GM10248 (cell line): ENCODE data around the gene SARM1.

Experiments used
- CTCF ChIA-PET: fragments of 300-600 bp; sonication (Branson Sonifier 250); formaldehyde crosslinking; extraction: SDS; loops from one replicate; lab custom pipeline; 2021; ENCODE audit warnings: antibody characterized with exemption; lab: Yijun Ruan, JAX
- POLR2A ChIA-PET: fragments of 350-650 bp; sonication (Branson Sonifier 250); formaldehyde crosslinking; extraction: SDS; loops from one replicate; lab custom pipeline; 2020; ENCODE audit warnings: antibody characterized with exemption; lab: Yijun Ruan, JAX
- DNase-seq: peaks from one replicate; pipeline ENCODE4 v3.0.0; 2012; ENCODE audit errors: extremely low spot score
- TF ChIP-seq, protein P1 (sequence below): IDR thresholded peaks from 2 replicates; pipeline ENCODE4 v1.5.1; 2012; ENCODE audit warnings: mild to moderate bottlenecking, low read depth; ENCODE audit errors: extremely low read depth, missing control alignments, control extremely low read depth

SARM1 gene

DNA sequence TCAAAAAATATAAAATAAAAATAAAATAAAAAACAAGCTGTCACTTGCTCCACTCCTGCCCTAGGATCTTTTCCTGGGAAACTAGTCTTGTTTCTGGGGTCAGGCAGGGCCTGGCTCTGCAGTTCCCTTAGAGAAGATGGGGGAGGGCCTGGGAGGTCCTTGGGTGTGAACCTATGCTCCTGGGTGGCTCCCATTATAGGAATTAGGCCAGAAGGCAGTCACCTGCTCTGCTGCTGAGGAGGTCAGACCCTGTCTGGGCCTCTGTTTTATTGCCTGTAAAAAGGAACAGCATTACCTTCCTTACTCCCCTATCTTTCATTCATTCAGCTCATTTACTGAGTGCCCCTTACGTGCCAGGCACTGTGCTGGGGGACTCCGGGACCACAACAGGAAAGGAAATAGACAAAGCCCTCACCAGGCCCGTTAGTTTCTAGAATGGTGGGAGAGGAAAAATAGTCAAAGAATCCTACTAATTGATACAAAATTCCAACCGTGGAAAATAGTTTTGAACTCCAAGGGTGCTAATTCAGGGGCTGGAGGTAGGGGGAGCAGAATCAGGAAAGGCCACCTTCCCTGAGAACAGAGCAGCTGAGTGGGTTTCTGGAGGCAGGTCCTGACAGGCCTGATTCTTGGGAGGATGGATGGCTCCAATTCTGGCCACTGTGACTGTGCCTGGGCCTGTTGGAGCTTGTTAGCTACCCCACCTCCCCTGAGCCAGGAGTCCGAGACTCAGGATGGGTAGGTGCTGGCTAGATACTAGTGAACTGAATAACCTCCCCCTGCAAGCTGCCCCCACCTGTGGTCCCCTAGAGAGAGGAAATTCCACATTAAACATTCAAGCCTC lies 35.9 kb downstream of the SARM1 start:
- CTCF ChIA-PET, result interaction anchor here (1.1 to 3.3 kb wide), 3 partner anchors 10 to 168 kb away, joined by 3 to 31 read pairs (median 3); no protein-coding TSS in a partner anchor
- POLR2A ChIA-PET, result interaction anchor here (0.6 kb wide), 1 partner anchor 424 kb away, joined by 3 read pairs; no protein-coding TSS in a partner anchor
- TF ChIP-seq, protein P1, sequence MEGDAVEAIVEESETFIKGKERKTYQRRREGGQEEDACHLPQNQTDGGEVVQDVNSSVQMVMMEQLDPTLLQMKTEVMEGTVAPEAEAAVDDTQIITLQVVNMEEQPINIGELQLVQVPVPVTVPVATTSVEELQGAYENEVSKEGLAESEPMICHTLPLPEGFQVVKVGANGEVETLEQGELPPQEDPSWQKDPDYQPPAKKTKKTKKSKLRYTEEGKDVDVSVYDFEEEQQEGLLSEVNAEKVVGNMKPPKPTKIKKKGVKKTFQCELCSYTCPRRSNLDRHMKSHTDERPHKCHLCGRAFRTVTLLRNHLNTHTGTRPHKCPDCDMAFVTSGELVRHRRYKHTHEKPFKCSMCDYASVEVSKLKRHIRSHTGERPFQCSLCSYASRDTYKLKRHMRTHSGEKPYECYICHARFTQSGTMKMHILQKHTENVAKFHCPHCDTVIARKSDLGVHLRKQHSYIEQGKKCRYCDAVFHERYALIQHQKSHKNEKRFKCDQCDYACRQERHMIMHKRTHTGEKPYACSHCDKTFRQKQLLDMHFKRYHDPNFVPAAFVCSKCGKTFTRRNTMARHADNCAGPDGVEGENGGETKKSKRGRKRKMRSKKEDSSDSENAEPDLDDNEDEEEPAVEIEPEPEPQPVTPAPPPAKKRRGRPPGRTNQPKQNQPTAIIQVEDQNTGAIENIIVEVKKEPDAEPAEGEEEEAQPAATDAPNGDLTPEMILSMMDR, result no peak
- no peak for DNase-seq

DNA sequence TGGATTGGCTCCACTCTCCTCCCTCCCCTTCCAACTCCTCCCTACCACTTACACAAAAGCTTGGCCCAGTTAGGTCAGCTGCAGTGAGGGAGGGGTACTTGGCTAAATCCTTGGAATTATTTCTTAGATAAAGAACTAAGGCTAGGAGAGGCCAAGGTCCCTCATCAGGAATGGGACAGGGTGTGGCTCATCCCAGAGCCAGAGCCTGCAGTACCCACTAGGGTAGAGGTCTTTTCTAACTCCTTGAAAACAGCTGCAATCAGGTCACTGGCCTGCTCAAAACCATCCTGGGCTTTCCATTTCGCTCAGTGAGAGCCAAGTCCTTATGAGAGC lies 36.4 kb downstream of the SARM1 start:
- ChIA-PET CTCF (interaction anchor here (1.1 to 3.3 kb wide), 2 partner anchors 9 to 168 kb away, joined by 3 to 31 read pairs; no protein-coding TSS in a partner anchor), POLR2A (interaction anchor here (0.6 kb wide), 1 partner anchor 425 kb away, joined by 3 read pairs; no protein-coding TSS in a partner anchor)
- DNase-seq, result no peak
- TF ChIP-seq, protein P1, result no peak

DNA sequence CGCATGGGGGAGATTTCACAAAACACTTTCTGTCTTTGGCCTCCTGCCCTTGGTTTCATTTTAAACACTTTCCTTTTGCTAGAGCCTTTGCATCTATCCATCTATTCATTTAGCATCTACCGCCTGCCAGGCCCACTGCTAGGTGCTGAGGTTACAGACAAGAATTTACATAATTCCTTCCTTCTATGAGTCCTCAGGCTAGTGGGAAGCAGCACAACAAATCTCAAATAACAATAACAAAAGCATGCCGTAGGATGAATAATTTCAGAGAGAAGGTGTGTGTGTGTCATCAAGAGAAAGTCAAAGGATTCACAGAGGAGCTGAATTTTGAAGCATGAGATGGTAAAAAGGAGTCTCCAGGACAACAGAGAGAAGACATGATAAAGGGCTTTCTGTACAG lies 40.6 kb downstream of the SARM1 start:
- ChIA-PET POLR2A (no interaction called here), CTCF (no interaction called here)
- no peak for DNase-seq
- TF ChIP-seq, protein P1, result no peak

DNA sequence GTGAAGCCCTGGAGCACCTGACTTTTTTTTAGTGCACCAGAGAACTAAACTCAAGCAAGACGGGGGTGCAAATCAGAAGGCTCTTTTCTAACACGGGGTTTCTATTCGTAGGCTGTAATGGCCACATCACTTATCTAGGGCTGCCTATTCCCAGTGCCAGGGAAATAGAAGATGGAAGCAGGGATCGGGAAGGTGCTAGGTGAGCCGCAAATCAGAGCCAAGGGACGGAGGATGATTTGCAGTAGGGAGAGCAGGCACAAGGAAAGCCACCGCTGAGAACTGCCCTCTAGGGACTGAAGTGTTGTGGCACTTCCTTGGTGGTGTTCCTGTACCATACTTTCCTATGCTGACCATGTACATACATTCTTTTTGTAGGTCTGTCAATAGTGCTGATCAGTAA lies 42.3 kb downstream of the SARM1 start:
- POLR2A ChIA-PET, result no interaction called here
- no peak for DNase-seq
- TF ChIP-seq, protein P1, result no peak
- CTCF ChIA-PET, result no interaction called here

DNA sequence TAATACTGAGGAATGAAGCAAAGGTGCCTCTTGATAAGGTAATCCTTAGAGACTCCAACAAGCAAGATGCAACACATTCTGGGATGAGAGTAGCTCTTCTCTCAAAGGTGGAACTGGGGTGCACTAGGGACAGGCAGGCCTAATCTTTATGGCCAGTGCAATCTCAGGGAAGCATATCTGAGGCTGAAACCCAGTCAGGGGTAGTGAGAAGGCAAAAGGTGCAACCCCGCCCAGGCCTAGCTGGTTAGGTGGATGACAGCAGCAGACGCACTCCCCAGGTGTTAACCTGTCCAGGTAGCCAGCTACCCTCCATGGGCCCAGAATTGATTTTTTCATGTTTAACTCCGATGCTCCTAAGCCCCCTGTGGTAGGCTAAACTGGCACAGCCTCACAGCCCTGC lies 44.4 kb downstream of the SARM1 start:
- CTCF ChIA-PET, result interaction anchor here (0.7 to 4.9 kb wide), 31 partner anchors 8 to 610 kb away, joined by 3 to 37 read pairs (median 5); partner anchors contain the start of genes SLC46A1, TNFAIP1 and VTN
- POLR2A ChIA-PET, result no interaction called here
- TF ChIP-seq, protein P1, result no peak

DNA sequence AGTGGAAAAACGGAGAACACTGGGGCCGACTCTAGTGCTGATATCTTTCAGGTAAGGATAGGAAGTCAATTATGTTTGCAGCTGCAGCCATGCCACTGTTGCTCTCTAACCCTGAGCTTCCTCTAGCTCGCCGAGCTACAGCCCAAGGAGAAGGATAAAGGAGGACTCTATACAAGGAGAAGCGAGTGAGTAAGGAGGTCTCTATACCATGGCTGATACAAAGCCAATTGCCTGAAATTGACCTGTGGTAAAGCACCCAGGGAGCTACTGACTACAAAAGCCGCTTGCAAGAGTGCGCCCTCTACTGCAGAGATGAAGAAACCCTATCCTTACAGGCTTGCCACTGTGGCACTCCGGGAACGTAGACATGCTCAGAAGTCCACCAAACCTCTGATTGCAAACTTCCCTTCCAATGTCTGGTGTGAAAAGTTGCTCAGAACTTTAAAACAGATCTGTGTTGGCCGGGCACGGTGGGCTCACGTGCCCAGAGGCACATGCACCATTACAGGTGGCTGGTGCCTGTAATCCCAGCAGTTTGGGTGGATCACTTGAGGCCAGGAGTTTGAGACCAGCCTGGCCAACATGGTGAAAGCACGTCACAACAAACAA lies 45.3 kb downstream of the SARM1 start:
- POLR2A ChIA-PET, result interaction anchor here (0.6 kb wide), 1 partner anchor 11 kb away, joined by 3 read pairs; no protein-coding TSS in a partner anchor
- DNase-seq, result peak; percentile 69
- CTCF ChIA-PET, result interaction anchor here (0.6 to 4.9 kb wide), 48 partner anchors 9 to 611 kb away, joined by 3 to 37 read pairs (median 5); partner anchors contain the start of genes POLDIP2, SLC46A1, TNFAIP1 and VTN
- TF ChIP-seq, protein P1, result peak; percentile 69

More for the DNA sequence above, 44.4 kb downstream of the SARM1 start:
- no peak for DNase-seq
